AG09309 (cell line): ENCODE measurements around the gene RAB1B.
A peak's percentile ranks its signal among the peaks of the same experiment; 100 is the strongest.

Experiments
- DNase-seq: peaks from one replicate; pipeline ENCODE4 v3.0.0-alpha.2; 2010; ENCODE audit warnings: low read depth
- H3K4me3 ChIP-seq: 2 replicates; pipeline ENCODE4 v1.5.1; 2011; ENCODE audit warnings: mild to moderate bottlenecking, low read depth, low read length, moderate library complexity; ENCODE audit not compliant: control insufficient read depth
- CTCF ChIP-seq: IDR thresholded peaks from 2 replicates; pipeline ENCODE4 v1.5.1; 2011; ENCODE audit warnings: mild to moderate bottlenecking, low read depth, low read length, inconsistent platforms; ENCODE audit not compliant: insufficient read depth, control insufficient read depth; ENCODE audit errors: missing control alignments

RAB1B gene

GRCh38 chr11:66261578-66261977 lies 6.9 kb upstream of the RAB1B start:
- DNase-seq: no peak
- no peak overlapping the region for H3K4me3 ChIP-seq
- TF ChIP-seq CTCF: no peak

GRCh38 chr11:66262191-66262590 lies 6.2 kb upstream of the RAB1B start:
- TF ChIP-seq CTCF: no peak
- no peak for DNase-seq
- no peak overlapping the region for H3K4me3 ChIP-seq

GRCh38 chr11:66262696-66263095 lies 5.7 kb upstream of the RAB1B start:
- no peak for DNase-seq
- H3K4me3 ChIP-seq: no peak overlapping the region
- TF ChIP-seq CTCF: no peak

GRCh38 chr11:66263231-66263630 lies 5.2 kb upstream of the RAB1B start:
- no peak for DNase-seq
- H3K4me3 ChIP-seq: no peak overlapping the region

GRCh38 chr11:66263785-66264184 lies 4.7 kb upstream of the RAB1B start:
- DNase-seq: no peak
- no peak overlapping the region for H3K4me3 ChIP-seq
- TF ChIP-seq CTCF: no peak

More at GRCh38 chr11:66263231-66263630, 5.2 kb upstream of the RAB1B start:
- no peak for TF ChIP-seq CTCF

GRCh38 chr11:66264383-66264782 lies 4.1 kb upstream of the RAB1B start:
- DNase-seq: no peak
- H3K4me3 ChIP-seq: no peak overlapping the region
- no peak for TF ChIP-seq CTCF

GRCh38 chr11:66264914-66265313 lies 3.5 kb upstream of the RAB1B start:
- DNase-seq: no peak
- peak; percentile 40 for TF ChIP-seq CTCF
- H3K4me3 ChIP-seq: no peak overlapping the region
